ENCODE measurements around the gene SH2D7. TPM values are rescaled to one million over a fixed set of nuclear protein-coding genes. Genes with fewer than 3 reads are reported as not detected.

The SH2D7 gene
- total RNA-seq, 1 experiment from 2014 or later: not detected

GRCh38 chr15:78107471-78107870 lies 15.1 kb downstream of the SH2D7 start:
- Histone ChIP-seq H3K4me1 (ENCODE audit: insufficient read depth, low read length, poor library complexity, severe bottlenecking) (no peaks in the 10 kb centered on the region), H3K27ac (ENCODE audit: low read depth, low read length, poor library complexity, severe bottlenecking) (no peak overlapping the region), H3K36me3 (ENCODE audit: insufficient read depth, low read length, poor library complexity, severe bottlenecking) (no peaks in the 10 kb centered on the region), H3K4me3 (ENCODE audit: low read depth, low read length, poor library complexity, severe bottlenecking) (no peak overlapping the region), H3K9me3 (ENCODE audit: low read depth, low read length, poor library complexity, severe bottlenecking) (no peaks in the 10 kb centered on the region), H3K27me3 (replicated peaks; ENCODE audit: insufficient read depth, low read depth, low read length, poor library complexity) (no peaks in the 10 kb centered on the region)
- TF ChIP-seq, protein P1, sequence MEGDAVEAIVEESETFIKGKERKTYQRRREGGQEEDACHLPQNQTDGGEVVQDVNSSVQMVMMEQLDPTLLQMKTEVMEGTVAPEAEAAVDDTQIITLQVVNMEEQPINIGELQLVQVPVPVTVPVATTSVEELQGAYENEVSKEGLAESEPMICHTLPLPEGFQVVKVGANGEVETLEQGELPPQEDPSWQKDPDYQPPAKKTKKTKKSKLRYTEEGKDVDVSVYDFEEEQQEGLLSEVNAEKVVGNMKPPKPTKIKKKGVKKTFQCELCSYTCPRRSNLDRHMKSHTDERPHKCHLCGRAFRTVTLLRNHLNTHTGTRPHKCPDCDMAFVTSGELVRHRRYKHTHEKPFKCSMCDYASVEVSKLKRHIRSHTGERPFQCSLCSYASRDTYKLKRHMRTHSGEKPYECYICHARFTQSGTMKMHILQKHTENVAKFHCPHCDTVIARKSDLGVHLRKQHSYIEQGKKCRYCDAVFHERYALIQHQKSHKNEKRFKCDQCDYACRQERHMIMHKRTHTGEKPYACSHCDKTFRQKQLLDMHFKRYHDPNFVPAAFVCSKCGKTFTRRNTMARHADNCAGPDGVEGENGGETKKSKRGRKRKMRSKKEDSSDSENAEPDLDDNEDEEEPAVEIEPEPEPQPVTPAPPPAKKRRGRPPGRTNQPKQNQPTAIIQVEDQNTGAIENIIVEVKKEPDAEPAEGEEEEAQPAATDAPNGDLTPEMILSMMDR (conservative IDR thresholded peaks at IDR 0.05; ENCODE audit: low read depth, low read length): no peak
- TF ChIP-seq EZH2 (IDR thresholded peaks at IDR 0.05; ENCODE audit: borderline replicate concordance, low read depth, low read length, poor library complexity, severe bottlenecking): no peak
- POLR2A ChIA-PET (ENCODE audit: low non-redundant PET): no interaction called here
- BruUV-seq (replicated peaks): no TSS peak
- CTCF ChIA-PET: interaction anchor here (1.0 to 2.5 kb wide), 3 partner anchors 141 to 205 kb away, joined by 3 to 20 read pairs (median 19); no protein-coding TSS in a partner anchor
- DNase-seq (ENCODE audit: low spot score): no peak
- intact Hi-C loops (cut with micrococcal nuclease; ENCODE audit: unreplicated experiment): no loop called here

DNA sequence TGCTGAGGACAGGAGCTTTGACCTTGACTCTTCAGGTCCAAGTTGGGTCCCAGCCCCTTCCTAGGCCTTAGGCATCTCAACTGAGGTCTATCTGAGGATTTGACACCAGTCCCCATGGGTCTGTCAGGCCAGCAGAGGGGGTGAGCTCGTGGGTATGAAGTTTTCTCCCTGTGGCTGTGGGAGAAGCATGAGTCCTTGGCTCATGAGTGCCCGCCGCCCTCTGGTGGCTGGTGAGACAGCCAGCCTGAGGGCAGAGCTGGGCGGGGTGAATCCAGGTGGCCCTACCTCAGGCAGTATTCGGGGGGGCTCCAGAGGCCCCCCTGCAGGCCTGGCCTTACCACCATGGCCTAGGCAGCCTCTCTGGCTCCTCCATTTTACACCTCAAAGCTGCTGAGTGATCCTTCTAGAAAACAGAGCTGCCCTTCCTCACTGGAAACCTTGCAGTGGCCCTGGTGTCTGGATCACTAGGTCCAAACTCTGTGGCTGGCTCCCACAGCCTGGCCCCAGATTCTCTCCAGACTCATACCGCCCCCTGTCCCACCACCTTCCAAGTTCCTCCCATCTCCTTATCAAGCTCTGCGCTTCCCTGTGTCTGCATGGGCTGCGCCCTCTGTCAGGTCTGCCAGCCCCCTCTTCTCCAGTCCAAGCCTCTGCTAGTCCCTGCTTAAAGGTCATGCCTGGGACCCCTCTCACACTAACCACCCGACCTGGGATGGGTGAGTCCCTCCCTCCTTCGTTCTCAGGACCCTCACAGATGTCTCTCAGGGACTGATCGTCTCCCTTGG lies 16.1 kb downstream of the SH2D7 start:
- Histone ChIP-seq H3K9me3 (ENCODE audit: low read depth, low read length, poor library complexity, severe bottlenecking) (no peaks in the 10 kb centered on the region), H3K4me3 (ENCODE audit: low read depth, low read length, poor library complexity, severe bottlenecking) (no peak overlapping the region), H3K36me3 (ENCODE audit: insufficient read depth, low read length, poor library complexity, severe bottlenecking) (no peaks in the 10 kb centered on the region), H3K27ac (ENCODE audit: low read depth, low read length, poor library complexity, severe bottlenecking) (no peak overlapping the region), H3K4me1 (ENCODE audit: insufficient read depth, low read length, poor library complexity, severe bottlenecking) (no peaks in the 10 kb centered on the region), H3K27me3 (replicated peaks; ENCODE audit: insufficient read depth, low read depth, low read length, poor library complexity) (no peaks in the 10 kb centered on the region)
- no TSS peak for BruUV-seq (replicated peaks)
- intact Hi-C loops (cut with micrococcal nuclease; ENCODE audit: unreplicated experiment): loop anchor here (1.0 to 2.0 kb wide), 4 partner anchors 108 to 206 kb away; no protein-coding TSS in a partner anchor
- no peak for TF ChIP-seq EZH2 (IDR thresholded peaks at IDR 0.05; ENCODE audit: borderline replicate concordance, low read depth, low read length, poor library complexity, severe bottlenecking)
- TF ChIP-seq, protein P1 (conservative IDR thresholded peaks at IDR 0.05; ENCODE audit: low read depth, low read length): peak; percentile 96
- peak; percentile 91 for DNase-seq (ENCODE audit: low spot score)
- ChIA-PET CTCF (interaction anchor here (0.5 to 2.5 kb wide), 14 partner anchors 31 to 251 kb away, joined by 3 to 20 read pairs (median 3); no protein-coding TSS in a partner anchor), POLR2A (ENCODE audit: low non-redundant PET) (no interaction called here)

DNA sequence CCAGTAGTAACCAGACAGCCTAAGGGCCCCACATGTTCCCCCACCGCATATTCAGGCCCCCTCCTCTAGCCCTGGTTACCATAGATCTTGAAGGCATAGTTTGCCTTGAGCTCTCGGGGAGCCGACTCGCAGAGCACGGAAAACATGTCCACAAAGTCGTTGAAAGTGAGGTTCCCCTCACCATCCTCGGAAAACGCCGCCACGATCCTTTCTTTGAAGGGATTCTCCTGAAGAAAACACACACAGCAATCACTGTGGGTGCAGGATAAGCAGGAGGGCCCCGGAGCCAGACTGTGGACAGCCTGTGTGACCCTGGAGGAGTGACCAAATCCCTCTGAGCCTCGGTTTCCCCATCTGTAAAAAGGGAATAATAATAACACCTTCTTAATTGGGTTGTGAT lies 16.8 kb downstream of the SH2D7 start:
- Histone ChIP-seq H3K4me3 (ENCODE audit: low read depth, low read length, poor library complexity, severe bottlenecking) (no peak overlapping the region), H3K9me3 (ENCODE audit: low read depth, low read length, poor library complexity, severe bottlenecking) (no peaks in the 10 kb centered on the region), H3K4me1 (ENCODE audit: insufficient read depth, low read length, poor library complexity, severe bottlenecking) (no peaks in the 10 kb centered on the region), H3K27me3 (replicated peaks; ENCODE audit: insufficient read depth, low read depth, low read length, poor library complexity) (no peaks in the 10 kb centered on the region), H3K36me3 (ENCODE audit: insufficient read depth, low read length, poor library complexity, severe bottlenecking) (no peaks in the 10 kb centered on the region), H3K27ac (ENCODE audit: low read depth, low read length, poor library complexity, severe bottlenecking) (no peak overlapping the region)
- ChIA-PET CTCF (interaction anchor here (0.6 to 2.5 kb wide), 6 partner anchors 30 to 150 kb away, joined by 3 to 20 read pairs (median 12); no protein-coding TSS in a partner anchor), POLR2A (ENCODE audit: low non-redundant PET) (no interaction called here)
- BruUV-seq (replicated peaks): no TSS peak
- DNase-seq (ENCODE audit: low spot score): no peak
- intact Hi-C loops (cut with micrococcal nuclease; ENCODE audit: unreplicated experiment): loop anchor here (2.0 kb wide), 2 partner anchors 150 to 206 kb away; no protein-coding TSS in a partner anchor
- TF ChIP-seq, protein P1 (conservative IDR thresholded peaks at IDR 0.05; ENCODE audit: low read depth, low read length): no peak
- no peak for TF ChIP-seq EZH2 (IDR thresholded peaks at IDR 0.05; ENCODE audit: borderline replicate concordance, low read depth, low read length, poor library complexity, severe bottlenecking)
